GM19239 (cell line): ENCODE measurements around the gene RNF217.

Experiments
- DNase-seq: peaks from one replicate; pipeline ENCODE4 v3.0.0; 2011; ENCODE audit warnings: low spot score; ENCODE audit not compliant: insufficient read length
- FAIRE-seq: peaks from 2 replicates; lab custom pipeline; 2011; peaks lifted over from hg19 to GRCh38; lab: Jason Lieb, UNC

The RNF217 gene

DNA sequence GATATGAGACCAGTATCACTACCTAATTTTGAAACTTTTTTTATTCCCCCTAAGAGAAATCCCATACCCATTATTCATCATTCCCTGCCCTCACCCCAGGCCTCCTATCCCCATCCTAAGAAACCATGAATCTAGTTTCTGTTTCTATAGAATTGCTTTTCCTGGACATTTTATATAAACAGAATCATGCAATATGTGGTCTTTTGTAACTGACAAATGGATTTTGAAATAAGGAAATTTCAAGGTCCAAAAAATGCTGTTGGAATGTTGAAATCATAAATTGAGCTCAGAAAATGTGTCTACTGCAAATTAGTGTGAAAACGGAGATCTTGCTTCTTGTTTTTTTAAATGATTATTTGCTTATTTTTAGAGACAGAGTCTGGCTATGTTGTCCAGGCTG lies 25.1 kb downstream of the RNF217 start:
- no peak for FAIRE-seq

GRCh38 chr6:124987999-124988591 lies 25.9 kb downstream of the RNF217 start:
- DNase-seq (no peak), FAIRE-seq (no peak)

More for the DNA sequence above, 25.1 kb downstream of the RNF217 start:
- DNase-seq, result no peak

- FAIRE-seq (no peak), DNase-seq (no peak)
Measured at GRCh38 chr6:124989136-124989983, 27.1 kb downstream of the RNF217 start.

DNA sequence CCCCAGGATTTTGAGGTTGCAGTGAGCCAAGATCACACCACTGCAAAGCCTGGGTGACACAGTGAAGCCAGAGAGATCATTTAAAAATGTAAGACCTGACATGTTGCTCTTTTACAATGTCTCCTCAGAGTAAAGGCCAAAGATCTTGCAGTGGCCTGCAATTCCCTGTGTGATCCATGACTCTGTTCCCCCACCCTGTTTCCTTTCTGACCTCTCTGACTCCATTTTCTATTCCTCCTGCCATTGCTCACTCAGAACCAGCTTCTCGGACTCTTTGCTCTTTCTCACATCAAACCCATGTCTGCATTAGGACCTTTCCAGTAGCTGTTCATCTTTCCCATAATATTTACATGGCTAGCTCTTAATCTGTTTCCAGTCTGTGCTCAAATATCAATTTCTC lies 28.8 kb downstream of the RNF217 start:
- DNase-seq (no peak), FAIRE-seq (no peak)

GRCh38 chr6:124991764-124992295 lies 29.6 kb downstream of the RNF217 start:
- DNase-seq, result no peak
- no peak for FAIRE-seq

GRCh38 chr6:124993327-124993726 lies 31.1 kb downstream of the RNF217 start:
- DNase-seq (no peak), FAIRE-seq (no peak)

- FAIRE-seq, result no peak
- DNase-seq, result no peak
Measured at GRCh38 chr6:124994648-124995047, 32.4 kb downstream of the RNF217 start.

- no peak for FAIRE-seq
- DNase-seq, result no peak
Measured at GRCh38 chr6:124995131-124995530, 32.9 kb downstream of the RNF217 start.

DNA sequence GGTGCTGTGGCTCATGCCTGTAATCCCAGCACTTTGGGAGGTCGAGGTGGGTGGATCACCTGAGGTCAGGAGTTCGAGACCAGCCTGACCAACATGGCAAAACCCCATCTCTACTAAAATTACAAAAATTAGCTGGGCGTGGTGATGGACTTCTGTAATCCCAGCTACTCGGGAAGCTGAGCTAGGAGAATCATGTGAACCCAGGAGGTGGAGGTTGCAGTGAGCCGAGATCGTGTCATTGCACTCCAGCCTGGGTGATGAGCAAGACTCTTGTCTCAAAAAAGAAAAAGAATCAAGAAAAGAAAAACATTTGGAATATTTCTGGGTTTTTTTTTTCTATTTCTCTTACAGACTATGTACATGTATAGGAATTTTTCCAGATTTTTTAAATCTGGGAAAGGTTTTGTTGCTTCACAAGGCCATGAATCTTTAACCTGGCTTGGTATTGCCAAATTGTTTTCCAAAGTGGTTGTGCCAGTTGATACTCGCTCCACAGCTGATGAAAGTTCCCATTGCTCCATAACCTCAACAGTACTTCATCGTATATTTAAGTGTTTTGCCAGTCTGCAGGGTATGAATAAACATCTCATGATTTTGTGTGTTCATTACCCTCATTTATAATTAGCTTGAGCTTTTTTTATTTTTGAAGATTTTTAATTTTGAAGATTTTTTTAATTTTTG lies 33.5 kb downstream of the RNF217 start:
- FAIRE-seq (no peak), DNase-seq (no peak)

DNA sequence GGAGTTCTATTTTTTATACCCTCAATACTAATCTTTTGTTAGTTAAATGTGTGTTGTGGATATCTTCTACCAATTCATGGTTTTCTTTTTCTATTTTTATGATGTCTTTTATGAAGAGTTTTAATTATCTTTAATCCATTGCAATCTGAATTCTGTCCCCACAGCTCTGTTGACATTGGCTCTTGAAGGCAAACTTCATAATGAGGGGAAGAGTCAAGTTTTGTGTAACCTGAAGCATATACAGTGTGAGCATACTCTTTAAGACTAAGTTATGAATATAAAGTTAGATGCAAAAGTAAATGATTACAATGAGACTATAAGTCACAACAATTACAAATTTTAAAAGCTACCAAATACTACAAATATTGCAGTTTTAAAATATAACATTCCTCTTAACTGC lies 34.2 kb downstream of the RNF217 start:
- FAIRE-seq, result no peak
- no peak for DNase-seq

- FAIRE-seq (no peak), DNase-seq (no peak)
Measured at GRCh38 chr6:124997196-124997875, 35.1 kb downstream of the RNF217 start.

GRCh38 chr6:124999105-124999764 lies 37.0 kb downstream of the RNF217 start:
- FAIRE-seq (no peak), DNase-seq (no peak)

DNA sequence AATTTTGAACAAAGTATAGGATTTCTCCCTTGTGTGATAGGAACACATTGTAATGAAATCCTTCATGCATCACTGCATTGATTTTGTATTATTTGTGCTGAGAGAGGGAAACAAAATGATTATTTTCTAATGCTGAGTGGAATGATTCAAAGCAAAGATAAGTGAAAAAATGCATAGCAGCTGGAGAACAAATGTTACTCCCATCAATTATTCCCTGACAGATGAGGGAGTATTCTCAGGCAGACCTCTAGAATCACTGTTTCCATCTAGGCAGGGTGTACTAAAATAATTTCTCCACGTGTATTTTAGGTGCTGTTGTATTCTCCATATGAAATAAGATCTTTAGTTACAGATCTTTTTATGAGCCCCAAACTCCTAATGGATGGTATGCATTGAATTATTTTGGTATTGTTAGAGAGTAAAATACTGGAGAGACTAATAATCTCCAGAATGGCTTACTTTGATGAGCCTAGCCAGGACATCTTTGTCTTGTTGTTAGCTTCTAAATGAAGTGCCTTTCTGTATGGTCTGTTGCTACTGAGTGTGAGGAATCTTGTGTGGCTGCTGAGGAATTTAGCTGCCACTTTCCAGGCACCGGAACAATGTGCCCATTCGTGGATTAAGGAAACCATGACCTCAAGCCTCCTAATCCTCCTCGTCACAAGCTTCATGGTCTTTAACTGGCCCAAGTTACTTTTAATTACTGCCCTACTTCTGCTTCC lies 39.6 kb downstream of the RNF217 start:
- DNase-seq, result no peak
- FAIRE-seq, result no peak

- DNase-seq (no peak), FAIRE-seq (no peak)
Measured at GRCh38 chr6:125002406-125002741, 40.1 kb downstream of the RNF217 start.

- FAIRE-seq (no peak), DNase-seq (no peak)
Measured at GRCh38 chr6:125003070-125003469, 40.8 kb downstream of the RNF217 start.

GRCh38 chr6:125004198-125004597 lies 42.0 kb downstream of the RNF217 start:
- no peak for FAIRE-seq

GRCh38 chr6:125004797-125005595 lies 42.8 kb downstream of the RNF217 start:
- FAIRE-seq (no peak), DNase-seq (no peak)

More at GRCh38 chr6:125004198-125004597, 42.0 kb downstream of the RNF217 start:
- DNase-seq, result no peak

- DNase-seq (no peak), FAIRE-seq (no peak)
Measured at GRCh38 chr6:125008261-125008703, 46.0 kb downstream of the RNF217 start.
